HFF-Myc (cell line): ENCODE measurements around the gene BCL2L12.

Experiments
- DNase-seq: peaks from one replicate; pipeline ENCODE4 v3.0.0-alpha.2; 2011; ENCODE audit warnings: low read depth; ENCODE audit errors: extremely low read depth
- H3K4me3 ChIP-seq: replicated peaks from 2 replicates; pipeline ENCODE4 v1.5.1; 2011; ENCODE audit warnings: low read depth, mild to moderate bottlenecking, control low read depth, low read length
- CTCF ChIP-seq: IDR thresholded peaks from 2 replicates; pipeline ENCODE4 v1.5.1; 2012; ENCODE audit warnings: mild to moderate bottlenecking, low read depth, low read length, control low read depth; ENCODE audit errors: missing control alignments

The BCL2L12 gene

GRCh38 chr19:49665036-49665350 is 740 bp upstream of the BCL2L12 start:
- TF ChIP-seq CTCF, result no peak
- DNase-seq, result no peak
- peak overlapping the region; percentile 78 for H3K4me3 ChIP-seq

- DNase-seq, result no peak
- H3K4me3 ChIP-seq, result peak overlapping the region; percentile 78
- no peak for TF ChIP-seq CTCF
These were observed 349 bp downstream of the BCL2L12 start for GRCh38 chr19:49666120-49666444.

- H3K4me3 ChIP-seq, result peak overlapping the region; percentile 78; the same call in 1 of the 2 replicates
- no peak for TF ChIP-seq CTCF
- DNase-seq, result no peak
These were observed 1.7 kb downstream of the BCL2L12 start for GRCh38 chr19:49667473-49667872.

- TF ChIP-seq CTCF, result no peak
- H3K4me3 ChIP-seq, result no peak overlapping the region
These were observed 3.8 kb downstream of the BCL2L12 start for GRCh38 chr19:49669516-49669915.

GRCh38 chr19:49672131-49672919 is 6.6 kb downstream of the BCL2L12 start:
- no peak for DNase-seq
- H3K4me3 ChIP-seq, result no peak overlapping the region

More at GRCh38 chr19:49669516-49669915, 3.8 kb downstream of the BCL2L12 start:
- DNase-seq, result no peak

GRCh38 chr19:49676136-49676783 is 10.5 kb downstream of the BCL2L12 start:
- peak; percentile 88 for DNase-seq
- no peak for TF ChIP-seq CTCF
- H3K4me3 ChIP-seq, result peak overlapping the region; percentile 99

More at GRCh38 chr19:49672131-49672919, 6.6 kb downstream of the BCL2L12 start:
- TF ChIP-seq CTCF, result peak; percentile 93
